Activated CD8-positive, alpha-beta memory T cell treated with anti-CD3 and anti-CD28 coated beads, Interleukin-2, amount 50 U/mL, for 1 hour (primary cell): ENCODE results near the gene TLK1.
A peak's percentile ranks its signal among the peaks of the same experiment; 100 is the strongest.
"Not testable (repeated sequence)": the region's sequence is repeated elsewhere in the genome, so short reads cannot be mapped to it uniquely, and the experiment has no call there.

Source experiments
- DNase-seq: peaks from one replicate; pipeline ENCODE4 v3.0.0-alpha.2; 2020; ENCODE audit errors: extremely low read depth

Gene TLK1

GRCh38 chr2:171169333-171169732, 8.6 kb upstream of the TLK1 start:
- DNase-seq: no peak

GRCh38 chr2:171167352-171167997, 6.8 kb upstream of the TLK1 start:
- DNase-seq: no peak

- no peak for DNase-seq
These were observed 5.8 kb upstream of the TLK1 start for GRCh38 chr2:171166328-171166983.

- DNase-seq: no peak
These were observed 5.3 kb upstream of the TLK1 start for GRCh38 chr2:171165967-171166327.

GRCh38 chr2:171163261-171163660, 2.6 kb upstream of the TLK1 start:
- no peak for DNase-seq

GRCh38 chr2:171162522-171163197, 2.0 kb upstream of the TLK1 start:
- DNase-seq: not testable (repeated sequence)

- no peak for DNase-seq
These were observed 455 bp upstream of the TLK1 start for GRCh38 chr2:171160956-171161740.

- DNase-seq: peak; percentile 40
These were observed 1.1 kb downstream of the TLK1 start for GRCh38 chr2:171159372-171160118.

GRCh38 chr2:171158790-171159371, 1.8 kb downstream of the TLK1 start:
- no peak for DNase-seq

GRCh38 chr2:171158036-171158789, 2.5 kb downstream of the TLK1 start:
- no peak for DNase-seq

- no peak for DNase-seq
These were observed 3.6 kb downstream of the TLK1 start for GRCh38 chr2:171157109-171157500.

- no peak for DNase-seq
These were observed 6.3 kb downstream of the TLK1 start for GRCh38 chr2:171154348-171154747.

GRCh38 chr2:171150694-171151285, 9.9 kb downstream of the TLK1 start:
- no peak for DNase-seq

GRCh38 chr2:171149986-171150693, 10.6 kb downstream of the TLK1 start:
- no peak for DNase-seq

- DNase-seq: no peak
These were observed 11.3 kb downstream of the TLK1 start for GRCh38 chr2:171149171-171149938.

- no peak for DNase-seq
These were observed 13.6 kb downstream of the TLK1 start for GRCh38 chr2:171147081-171147480.

- no peak for DNase-seq
These were observed 14.1 kb downstream of the TLK1 start for GRCh38 chr2:171146633-171147032.

GRCh38 chr2:171146071-171146470, 14.6 kb downstream of the TLK1 start:
- DNase-seq: no peak

- DNase-seq: no peak
These were observed 17.0 kb downstream of the TLK1 start for GRCh38 chr2:171143670-171144062.
